HEK293 (cell line): ENCODE measurements around the gene STRBP.

Experiments
- CTCF ChIA-PET: fragments of 350-600 bp; formaldehyde crosslinking; extraction: SDS; loops from one replicate; lab custom pipeline; 2021; ENCODE audit warnings: antibody characterized with exemption; lab: Yijun Ruan, JAX
- POLR2A ChIA-PET: fragments of 300-600 bp; formaldehyde crosslinking; extraction: SDS; loops from one replicate; lab custom pipeline; 2020; ENCODE audit warnings: antibody characterized with exemption, inconsistent platforms; lab: Yijun Ruan, JAX
- H3K27ac ChIP-seq: fragments of 200-500 bp; sonication (Bioruptor generic); 2 replicates; pipeline ENCODE4 v1.5.1; 2014; ENCODE audit warnings: low read depth, low read length, control low read depth, inconsistent platforms; ENCODE audit errors: extremely low read depth
- H3K36me3 ChIP-seq, 2 experiments: fragments of 200-500 bp in 1 of 2; sonication (Bioruptor generic) in 1 of 2; 1 replicate in 1 of 2; 2 replicates in 1 of 2; pipeline ENCODE4 v1.5.1; 2014 to 2017; ENCODE audit warnings: inconsistent platforms in 2 of 2, low read length in 2 of 2; ENCODE audit not compliant: control insufficient read depth in 2 of 2, insufficient read depth in 1 of 2
- H3K4me1 ChIP-seq: fragments of 200-500 bp; sonication (Bioruptor generic); 2 replicates; pipeline ENCODE4 v1.5.1; 2014; ENCODE audit warnings: mild to moderate bottlenecking, low read length, inconsistent platforms; ENCODE audit not compliant: control insufficient read depth, insufficient read depth
- H3K4me3 ChIP-seq: 2 replicates; pipeline ENCODE4 v1.5.1; 2011; ENCODE audit warnings: low read depth, mild to moderate bottlenecking, control low read depth, low read length, moderate library complexity
- H3K9me3 ChIP-seq: fragments of 200-500 bp; sonication (Bioruptor generic); 2 replicates; pipeline ENCODE4 v1.5.1; 2014; ENCODE audit warnings: low read depth, low read length, inconsistent platforms; ENCODE audit not compliant: control insufficient read depth, insufficient read depth
- ZBTB48 ChIP-seq: fragments of 450-650 bp; formaldehyde crosslinking; IDR thresholded peaks from 2 replicates; pipeline ENCODE4 v1.5.1; 2016; ENCODE audit warnings: missing biosample characterization, missing genetic modification characterization
- ZBTB7A ChIP-seq: fragments of 450-650 bp; formaldehyde crosslinking; IDR thresholded peaks from 2 replicates; pipeline ENCODE4 v1.5.1; 2016; ENCODE audit warnings: low read depth, missing biosample characterization, missing genetic modification characterization
- ZFHX2 ChIP-seq: fragments of 450-650 bp; formaldehyde crosslinking; conservative IDR thresholded peaks from 2 replicates; pipeline ENCODE4 v1.5.1; 2016; ENCODE audit warnings: missing biosample characterization, missing genetic modification characterization
- ZIC2 ChIP-seq: fragments of 450-650 bp; formaldehyde crosslinking; IDR thresholded peaks from 2 replicates; pipeline ENCODE4 v1.5.1; 2016; ENCODE audit warnings: missing biosample characterization, missing genetic modification characterization
- ZNF112 ChIP-seq: fragments of 450-650 bp; formaldehyde crosslinking; IDR thresholded peaks from 2 replicates; pipeline ENCODE4 v1.5.0; 2017; ENCODE audit warnings: missing biosample characterization, missing genetic modification characterization
- ZNF223 ChIP-seq: fragments of 450-650 bp; formaldehyde crosslinking; IDR thresholded peaks from 2 replicates; pipeline ENCODE4 v1.5.1; 2016; ENCODE audit warnings: missing biosample characterization, missing genetic modification characterization
- ZNF23 ChIP-seq: fragments of 450-650 bp; formaldehyde crosslinking; IDR thresholded peaks from 2 replicates; pipeline ENCODE4 v1.5.1; 2016; ENCODE audit warnings: missing biosample characterization, missing genetic modification characterization, borderline replicate concordance
- ZNF341 ChIP-seq: fragments of 450-650 bp; formaldehyde crosslinking; IDR thresholded peaks from 2 replicates; pipeline ENCODE4; 2016; ENCODE audit warnings: low read depth, missing biosample characterization, missing genetic modification characterization
- ZNF394 ChIP-seq: fragments of 450-650 bp; formaldehyde crosslinking; IDR thresholded peaks from 2 replicates; pipeline ENCODE4 v1.5.1; 2016; ENCODE audit warnings: missing biosample characterization, missing genetic modification characterization, mild to moderate bottlenecking, moderate library complexity, borderline replicate concordance
- ZNF404 ChIP-seq: fragments of 450-650 bp; formaldehyde crosslinking; IDR thresholded peaks from 2 replicates; pipeline ENCODE4 v1.5.1; 2017; ENCODE audit warnings: missing biosample characterization, missing genetic modification characterization
- ZNF510 ChIP-seq: fragments of 450-650 bp; formaldehyde crosslinking; IDR thresholded peaks from 2 replicates; pipeline ENCODE4 v1.5.1; 2018; ENCODE audit warnings: mild to moderate bottlenecking, missing genetic modification characterization, missing biosample characterization; ENCODE audit not compliant: insufficient replicate concordance
- ZNF654 ChIP-seq: fragments of 450-650 bp; formaldehyde crosslinking; IDR thresholded peaks from 2 replicates; pipeline ENCODE4 v1.5.1; 2016; ENCODE audit warnings: low read depth, missing biosample characterization, missing genetic modification characterization
- ZSCAN16 ChIP-seq: fragments of 450-650 bp; formaldehyde crosslinking; IDR thresholded peaks from 2 replicates; pipeline ENCODE4 v1.5.1; 2016; ENCODE audit warnings: missing biosample characterization, missing genetic modification characterization
- TF ChIP-seq, protein P1 (sequence below): IDR thresholded peaks from 2 replicates; pipeline ENCODE4 v1.6.1; 2011; ENCODE audit warnings: mild to moderate bottlenecking, low read depth, low read length, borderline replicate concordance
- TF ChIP-seq, protein P2 (sequence below): fragments of 450-650 bp; formaldehyde crosslinking; IDR thresholded peaks from 2 replicates; pipeline ENCODE4 v1.5.1; 2017; ENCODE audit warnings: missing biosample characterization, missing genetic modification characterization
- TF ChIP-seq, protein P3 (sequence below): fragments of 450-650 bp; formaldehyde crosslinking; IDR thresholded peaks from 2 replicates; pipeline ENCODE4 v1.5.1; 2016; ENCODE audit warnings: missing biosample characterization, missing genetic modification characterization, borderline replicate concordance
- TF ChIP-seq, protein P4 (sequence below): fragments of 450-650 bp; formaldehyde crosslinking; IDR thresholded peaks from 2 replicates; pipeline ENCODE4 v1.5.1; 2016; ENCODE audit warnings: missing biosample characterization, missing genetic modification characterization, low read depth

STRBP gene

DNA sequence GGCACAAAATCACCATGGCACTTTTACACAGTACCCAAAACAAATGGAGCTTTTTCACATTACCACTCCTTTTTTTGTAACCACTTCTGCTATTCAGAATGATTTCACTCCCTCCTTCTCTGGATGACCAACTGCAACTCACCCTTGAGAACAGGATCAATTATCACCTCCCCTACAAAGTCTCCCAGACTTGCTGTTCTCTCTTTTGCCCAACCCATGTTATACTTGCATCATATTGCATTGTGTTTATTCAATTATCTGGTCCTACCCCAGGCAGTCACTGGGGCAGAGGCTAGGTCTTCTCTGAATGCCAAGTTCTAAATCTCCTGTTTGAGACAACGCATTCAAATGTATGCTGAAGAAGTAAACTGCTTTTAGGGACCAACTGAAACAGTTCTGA is 139.0 kb downstream of the STRBP start (continued):
- TF ChIP-seq ZNF23 (tag by site-specific recombination) (no peak), ZFHX2 (no peak)
- TF ChIP-seq, all 188 proteins: peak for 0

DNA sequence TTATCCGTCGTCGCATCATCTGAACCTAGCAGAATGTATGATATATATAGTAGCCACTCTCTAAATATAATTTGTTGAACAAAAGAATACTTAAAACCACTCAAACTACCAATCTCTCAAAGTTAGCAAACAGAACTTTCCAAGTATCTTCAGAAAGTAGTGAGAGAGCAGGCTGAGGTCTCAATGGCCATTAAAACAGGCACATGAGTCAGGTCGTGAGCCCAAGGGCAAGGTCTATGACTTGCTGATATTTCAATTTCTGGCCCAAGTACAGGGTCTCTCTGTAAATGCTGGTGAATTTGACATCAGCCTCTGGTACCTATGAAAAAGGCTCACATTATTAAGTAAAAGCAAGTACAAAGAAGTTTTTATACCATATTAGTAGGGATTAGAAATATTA is 139.8 kb downstream of the STRBP start:
- no peaks in the 10 kb centered on the region for H3K9me3 ChIP-seq
- ChIA-PET CTCF (interaction anchor here (1.2 kb wide), 1 partner anchor 222 kb away, joined by 5 read pairs; no protein-coding TSS in a partner anchor), POLR2A (no interaction called here)
- H3K4me3 ChIP-seq, result no peak overlapping the region
- no peak overlapping the region for H3K27ac ChIP-seq
- H3K4me1 ChIP-seq, result no peaks in the 10 kb centered on the region
- TF ChIP-seq ZNF394 (no peak), ZBTB48 (tag by site-specific recombination) (no peak), ZBTB7A (tag by site-specific recombination) (no peak), ZNF341 (tag by site-specific recombination) (no peak), ZNF404 (tag by site-specific recombination) (no peak)
- TF ChIP-seq, protein P1, sequence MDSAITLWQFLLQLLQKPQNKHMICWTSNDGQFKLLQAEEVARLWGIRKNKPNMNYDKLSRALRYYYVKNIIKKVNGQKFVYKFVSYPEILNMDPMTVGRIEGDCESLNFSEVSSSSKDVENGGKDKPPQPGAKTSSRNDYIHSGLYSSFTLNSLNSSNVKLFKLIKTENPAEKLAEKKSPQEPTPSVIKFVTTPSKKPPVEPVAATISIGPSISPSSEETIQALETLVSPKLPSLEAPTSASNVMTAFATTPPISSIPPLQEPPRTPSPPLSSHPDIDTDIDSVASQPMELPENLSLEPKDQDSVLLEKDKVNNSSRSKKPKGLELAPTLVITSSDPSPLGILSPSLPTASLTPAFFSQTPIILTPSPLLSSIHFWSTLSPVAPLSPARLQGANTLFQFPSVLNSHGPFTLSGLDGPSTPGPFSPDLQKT, result no peak
- H3K36me3 ChIP-seq, result peaks cover 0 to 34% of the 10 kb centered on the region in 2 experiments; a peak in 1 of 3 replicates

DNA sequence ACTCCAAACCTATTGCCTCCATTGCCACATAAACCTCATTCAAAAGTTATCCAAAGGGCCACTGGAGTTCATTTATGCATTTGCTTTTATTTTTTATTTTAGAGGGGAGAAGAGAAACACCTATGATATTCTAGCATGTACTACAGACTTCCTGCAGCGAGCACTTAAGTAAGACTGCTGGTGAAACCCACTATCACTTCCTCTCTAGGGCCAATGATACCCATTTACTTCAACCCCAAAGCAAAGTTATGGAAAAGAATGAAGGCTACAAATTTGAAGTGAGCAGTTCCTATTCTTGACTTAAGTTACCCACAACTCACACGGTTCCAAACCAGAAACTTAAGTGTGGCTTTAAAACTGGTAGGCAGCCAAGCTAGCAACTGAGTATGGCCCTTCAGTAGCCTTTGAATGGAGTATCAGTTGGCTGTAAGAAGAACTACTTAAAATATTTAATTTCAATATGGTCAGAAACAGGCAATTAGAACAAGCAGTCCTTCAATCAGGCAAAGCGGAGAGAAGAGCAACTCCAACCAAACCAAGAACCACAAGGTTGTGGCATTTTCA is 140.8 kb downstream of the STRBP start:
- ChIA-PET CTCF (interaction anchor here (0.5 kb wide), 1 partner anchor 31 kb away, joined by 3 read pairs; no protein-coding TSS in a partner anchor), POLR2A (no interaction called here)
- Histone ChIP-seq H3K4me3 (no peak overlapping the region), H3K4me1 (no peaks in the 10 kb centered on the region), H3K9me3 (no peaks in the 10 kb centered on the region), H3K36me3 (peaks cover 0 to 30% of the 10 kb centered on the region in 2 experiments; a peak in 1 of 3 replicates), H3K27ac (no peak overlapping the region)
- TF ChIP-seq ZNF223 (tag by site-specific recombination) (no peak), ZNF510 (tag by site-specific recombination) (no peak), ZNF112 (no peak), ZNF404 (tag by site-specific recombination) (no peak), ZNF654 (no peak), ZIC2 (tag by site-specific recombination) (no peak), ZSCAN16 (tag by site-specific recombination) (no peak)
- TF ChIP-seq, protein P2, sequence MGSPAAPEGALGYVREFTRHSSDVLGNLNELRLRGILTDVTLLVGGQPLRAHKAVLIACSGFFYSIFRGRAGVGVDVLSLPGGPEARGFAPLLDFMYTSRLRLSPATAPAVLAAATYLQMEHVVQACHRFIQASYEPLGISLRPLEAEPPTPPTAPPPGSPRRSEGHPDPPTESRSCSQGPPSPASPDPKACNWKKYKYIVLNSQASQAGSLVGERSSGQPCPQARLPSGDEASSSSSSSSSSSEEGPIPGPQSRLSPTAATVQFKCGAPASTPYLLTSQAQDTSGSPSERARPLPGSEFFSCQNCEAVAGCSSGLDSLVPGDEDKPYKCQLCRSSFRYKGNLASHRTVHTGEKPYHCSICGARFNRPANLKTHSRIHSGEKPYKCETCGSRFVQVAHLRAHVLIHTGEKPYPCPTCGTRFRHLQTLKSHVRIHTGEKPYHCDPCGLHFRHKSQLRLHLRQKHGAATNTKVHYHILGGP, result no peak
- TF ChIP-seq, protein P3, sequence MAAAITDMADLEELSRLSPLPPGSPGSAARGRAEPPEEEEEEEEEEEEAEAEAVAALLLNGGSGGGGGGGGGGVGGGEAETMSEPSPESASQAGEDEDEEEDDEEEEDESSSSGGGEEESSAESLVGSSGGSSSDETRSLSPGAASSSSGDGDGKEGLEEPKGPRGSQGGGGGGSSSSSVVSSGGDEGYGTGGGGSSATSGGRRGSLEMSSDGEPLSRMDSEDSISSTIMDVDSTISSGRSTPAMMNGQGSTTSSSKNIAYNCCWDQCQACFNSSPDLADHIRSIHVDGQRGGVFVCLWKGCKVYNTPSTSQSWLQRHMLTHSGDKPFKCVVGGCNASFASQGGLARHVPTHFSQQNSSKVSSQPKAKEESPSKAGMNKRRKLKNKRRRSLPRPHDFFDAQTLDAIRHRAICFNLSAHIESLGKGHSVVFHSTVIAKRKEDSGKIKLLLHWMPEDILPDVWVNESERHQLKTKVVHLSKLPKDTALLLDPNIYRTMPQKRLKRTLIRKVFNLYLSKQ (tag by site-specific recombination), result no peak
- TF ChIP-seq, protein P4, sequence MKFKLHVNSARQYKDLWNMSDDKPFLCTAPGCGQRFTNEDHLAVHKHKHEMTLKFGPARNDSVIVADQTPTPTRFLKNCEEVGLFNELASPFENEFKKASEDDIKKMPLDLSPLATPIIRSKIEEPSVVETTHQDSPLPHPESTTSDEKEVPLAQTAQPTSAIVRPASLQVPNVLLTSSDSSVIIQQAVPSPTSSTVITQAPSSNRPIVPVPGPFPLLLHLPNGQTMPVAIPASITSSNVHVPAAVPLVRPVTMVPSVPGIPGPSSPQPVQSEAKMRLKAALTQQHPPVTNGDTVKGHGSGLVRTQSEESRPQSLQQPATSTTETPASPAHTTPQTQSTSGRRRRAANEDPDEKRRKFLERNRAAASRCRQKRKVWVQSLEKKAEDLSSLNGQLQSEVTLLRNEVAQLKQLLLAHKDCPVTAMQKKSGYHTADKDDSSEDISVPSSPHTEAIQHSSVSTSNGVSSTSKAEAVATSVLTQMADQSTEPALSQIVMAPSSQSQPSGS, result no peak
- TF ChIP-seq, protein P1, result no peak
